GM12878 (cell line): ENCODE data around the gene CAST. TPM values are rescaled to one million over a fixed set of nuclear protein-coding genes. Genes with fewer than 3 reads are reported as not detected.

Experiments used
- ATAC-seq: fragments of 200-7000 bp; cut with Tn5 transposase; 3 replicates; pipeline ENCODE4 v1.9.1; 2020; ENCODE audit warnings: mild to moderate bottlenecking, moderate library complexity
- BruUV-seq: library from RNA; stranded (reverse); fragments of 400-500 nt; replicated peaks from 2 replicates; lab custom pipeline; 2021; lab: Mats Ljungman, UMichigan
- CTCF ChIA-PET: fragments of 300-600 bp; sonication (Branson Sonifier 250); formaldehyde crosslinking; extraction: SDS; loops from one replicate; lab custom pipeline; 2021; ENCODE audit warnings: inconsistent platforms; lab: Yijun Ruan, JAX
- POLR2A ChIA-PET: fragments of 350-600 bp; formaldehyde crosslinking; extraction: SDS; loops from one replicate; lab custom pipeline; 2021; ENCODE audit warnings: inconsistent platforms; lab: Charles Lee
- RAD21 ChIA-PET: fragments of 300-600 bp; sonication (Branson Sonifier 250); formaldehyde crosslinking; loops from one replicate; lab custom pipeline; 2023; ENCODE audit warnings: antibody characterized with exemption; ENCODE audit not compliant: unreplicated experiment; lab: Charles Lee
- SMC1A ChIA-PET: fragments of 300-600 bp; sonication (Branson Sonifier 250); formaldehyde crosslinking; loops from one replicate; lab custom pipeline; 2023; ENCODE audit not compliant: unreplicated experiment, uncharacterized antibody; lab: Charles Lee
- DNase-seq: peaks from one replicate; pipeline ENCODE4 v3.0.0-alpha.2; 2011; ENCODE audit warnings: low read depth, low spot score
- FAIRE-seq: peaks from 3 replicates; lab custom pipeline; 2011; peaks lifted over from hg19 to GRCh38; lab: Jason Lieb, UNC
- H2AFZ ChIP-seq: 2 replicates; pipeline ENCODE4 v1.6.0; 2011; ENCODE audit warnings: low read depth, low read length, control low read depth; ENCODE audit not compliant: control insufficient read depth
- H3K27ac ChIP-seq: 2 replicates; pipeline ENCODE4 v1.5.1; 2011; ENCODE audit warnings: control low read depth; ENCODE audit not compliant: control insufficient read depth, insufficient read depth
- H3K27me3 ChIP-seq, 2 experiments: replicated peaks in 1 of 2; 2 replicates each; pipeline versions ENCODE4 v1.6.0 to v1.6.1; 2011; ENCODE audit warnings: low read length in 1 of 2; ENCODE audit not compliant: control insufficient read depth in 2 of 2, insufficient read depth in 2 of 2
- H3K36me3 ChIP-seq, 2 experiments: 2 replicates each; pipeline ENCODE4 v1.5.1; 2011; ENCODE audit warnings: low read length in 1 of 2; ENCODE audit not compliant: control insufficient read depth in 2 of 2, insufficient read depth in 2 of 2
- H3K4me1 ChIP-seq: 2 replicates; pipeline ENCODE4 v1.6.1; 2011; ENCODE audit warnings: mild to moderate bottlenecking, low read length, moderate library complexity, mixed read lengths; ENCODE audit not compliant: control insufficient read depth, insufficient read depth
- H3K4me2 ChIP-seq: 2 replicates; pipeline ENCODE4 v1.6.0; 2011; ENCODE audit warnings: control low read depth; ENCODE audit not compliant: control insufficient read depth, insufficient read depth
- H3K4me3 ChIP-seq: fragments of 200-600 bp; sonication (generic); 2 replicates; pipeline ENCODE4 v1.5.1; 2016
- H3K79me2 ChIP-seq: 2 replicates; pipeline ENCODE4 v1.6.0; 2011; ENCODE audit warnings: low read length; ENCODE audit not compliant: control insufficient read depth, insufficient read depth
- H3K9ac ChIP-seq: 2 replicates; pipeline ENCODE4 v1.8.0; 2011; ENCODE audit warnings: low read length, control low read depth, mixed read lengths; ENCODE audit not compliant: control insufficient read depth, insufficient read depth
- H3K9me3 ChIP-seq: replicated peaks from 3 replicates; pipeline ENCODE4 v1.5.1; 2011; ENCODE audit warnings: mild to moderate bottlenecking, low read length; ENCODE audit not compliant: control insufficient read depth, insufficient read depth
- H4K20me1 ChIP-seq: 2 replicates; pipeline ENCODE4 v1.6.0; 2011; ENCODE audit not compliant: control insufficient read depth, insufficient read depth
- BHLHE40 ChIP-seq, 2 experiments: fragments of 450-650 bp in 1 of 2; IDR thresholded peaks; 2 replicates each; pipeline ENCODE4 v1.6.1; 2011 to 2017; ENCODE audit warnings: low read depth in 2 of 2, borderline replicate concordance in 1 of 2, improper control_type of control experiment in 1 of 2, low read length in 1 of 2, mild to moderate bottlenecking in 1 of 2
- EED ChIP-seq: sonication (generic); IDR thresholded peaks from 2 replicates; pipeline ENCODE4 v1.6.1; 2016; ENCODE audit warnings: antibody characterized with exemption, low read depth
- EGR1 ChIP-seq, 2 experiments: IDR thresholded peaks; 1 replicate in 1 of 2; 2 replicates in 1 of 2; pipeline ENCODE4 v1.6.1; 2011 to 2012; ENCODE audit warnings: low read depth in 2 of 2, low read length in 2 of 2, borderline replicate concordance in 1 of 2, mild to moderate bottlenecking in 1 of 2, moderate library complexity in 1 of 2
- HSF1 ChIP-seq: fragments of 150-350 bp; IDR thresholded peaks from 2 replicates; pipeline ENCODE4 v1.6.1; 2014; ENCODE audit warnings: mild to moderate bottlenecking, low read depth, low read length
- MEF2B ChIP-seq: fragments of 450-650 bp; IDR thresholded peaks from 2 replicates; pipeline ENCODE4 v1.6.1; 2018; ENCODE audit warnings: mild to moderate bottlenecking, moderate library complexity; ENCODE audit not compliant: partially characterized antibody, poor library complexity, severe bottlenecking
- NR2C1 ChIP-seq: fragments of 450-650 bp; IDR thresholded peaks from 2 replicates; pipeline ENCODE4 v1.6.1; 2017; ENCODE audit warnings: antibody characterized with exemption, mild to moderate bottlenecking, moderate library complexity
- PBX3 ChIP-seq: IDR thresholded peaks from 2 replicates; pipeline ENCODE4 v1.6.1; 2011; ENCODE audit warnings: mild to moderate bottlenecking, low read depth, low read length, moderate library complexity; ENCODE audit not compliant: insufficient replicate concordance
- POLR2A ChIP-seq: IDR thresholded peaks from 2 replicates; pipeline ENCODE4 v1.6.1; 2011; ENCODE audit warnings: low read depth, mild to moderate bottlenecking, low read length
- SIN3A ChIP-seq: IDR thresholded peaks from 2 replicates; pipeline ENCODE4 v1.6.1; 2012; ENCODE audit warnings: low read depth, low read length, improper control_type of control experiment
- ZNF384 ChIP-seq: IDR thresholded peaks from 2 replicates; pipeline ENCODE4 v1.6.1; 2012; ENCODE audit warnings: low read depth, mild to moderate bottlenecking, low read length, improper control_type of control experiment, borderline replicate concordance
- WGBS: methylation state at CpG from one replicate; pipeline ENCODE4 v1.1.6; 2016; ENCODE audit warnings: low lambda C conversion rate; ENCODE audit not compliant: insufficient replicate concordance, insufficient coverage; ENCODE audit errors: missing lambda C conversion rate; 5-methylcytosine and 5-hydroxymethylcytosine counted together
- in situ Hi-C: fragments of 300-500 bp; cut with MboI; formaldehyde crosslinking; loops from 9 replicates; pipeline ENCODE4 v1.14.3; 2018; ENCODE audit warnings: mixed read lengths
- intact Hi-C: fragments of 100-400 bp; cut with micrococcal nuclease; formaldehyde crosslinking; loops from one replicate; pipeline ENCODE4 v1.14.2; 2022; ENCODE audit not compliant: unreplicated experiment
- polyA plus RNA-seq, 11 experiments: library from polyadenylated mRNA; depleted of rRNA in 4 of 11; unstranded in 6 of 11; stranded (reverse) in 5 of 11; fragments of >200 nt; fragmentation: Nextera tagmentation in 4 of 11; fragmentation: Illumina TruSeq in 1 of 11; extraction: Ambion mirVana in 4 of 11; extraction: Trizol in 1 of 11; gene quantifications; 1 replicate in 1 of 11; 2 replicates in 10 of 11; pipeline versions ENCODE4 v1.2.1 to v1.2.3, GENCODE V29; 2011 to 2016; ENCODE audit warnings: inconsistent platforms in 2 of 11, missing spikeins in 2 of 11, low read depth in 1 of 11
- total RNA-seq, 4 experiments: library from RNA; depleted of rRNA in 3 of 4; stranded (reverse); fragments of >200 nt in 3 of 4; fragmentation: Illumina TruSeq in 1 of 4; extraction: Trizol in 1 of 4; gene quantifications; 2 replicates each; pipeline versions ENCODE4 v1.2.1 to v1.2.3, GENCODE V29; 2013 to 2021
- TF ChIP-seq, protein P1 (sequence below): fragments of 450-650 bp; formaldehyde crosslinking; IDR thresholded peaks from 2 replicates; pipeline ENCODE4 v1.4.0; 2020; ENCODE audit warnings: mild to moderate bottlenecking, moderate library complexity
- TF ChIP-seq, protein P2 (sequence below): fragments of 450-650 bp; IDR thresholded peaks from 2 replicates; pipeline ENCODE4 v1.6.1; 2017; ENCODE audit warnings: mild to moderate bottlenecking, low read depth, inconsistent platforms; ENCODE audit not compliant: poor library complexity, severe bottlenecking

Gene CAST
- total and polyA plus RNA-seq, 10 of the 15 experiments (the other 5 are each of a cell fraction or from before 2014, with no cell fraction given), result 31.7 to 140 (median 68.5) TPM

DNA sequence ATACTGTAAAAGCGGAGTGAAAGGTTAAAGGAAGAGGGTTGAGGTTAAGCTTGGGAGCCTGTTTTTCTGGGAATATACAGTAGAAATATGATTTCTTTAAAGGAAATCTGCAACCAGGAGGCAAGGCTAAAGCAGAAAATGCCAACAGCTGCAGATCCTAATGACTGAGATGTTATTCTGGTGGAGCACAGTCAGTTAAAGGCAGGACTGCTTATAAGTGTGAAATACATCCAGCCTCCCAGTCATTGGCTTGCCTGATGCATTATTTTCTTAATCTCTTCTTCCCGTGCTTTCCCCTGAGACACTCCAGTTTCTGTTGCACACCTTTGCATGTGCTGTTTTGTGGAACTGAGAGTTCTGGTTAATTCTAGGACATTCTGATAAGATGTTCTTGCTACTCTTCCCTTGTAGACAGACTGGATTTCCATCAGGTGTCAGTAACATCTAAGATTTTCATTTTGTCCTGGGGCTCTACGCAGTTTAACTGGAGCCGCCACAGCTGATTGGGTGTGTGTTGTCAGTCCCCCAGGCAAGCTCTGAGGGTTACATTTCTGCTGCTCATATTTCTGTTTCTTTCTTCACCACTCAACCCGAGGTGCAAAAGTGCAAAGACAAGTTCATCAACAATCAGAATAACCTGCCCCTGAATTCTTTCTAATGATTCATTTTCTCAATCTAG is 44.4 kb downstream of the CAST start:
- CTCF ChIA-PET, result interaction anchor here (1.3 kb wide), 1 partner anchor 94 kb away, joined by 4 read pairs; no protein-coding TSS in a partner anchor
- no TSS peak for BruUV-seq
- in situ Hi-C loops, result no loop called here
- Histone ChIP-seq H3K9me3 (no peaks in the 10 kb centered on the region), H3K4me2 (no peak overlapping the region), H3K36me3 (no peaks in the 10 kb centered on the region), H3K27ac (no peak overlapping the region), H3K4me3 (no peak overlapping the region), H2AFZ (no peak overlapping the region), H4K20me1 (no peaks in the 10 kb centered on the region), H3K4me1 (peaks cover 8% of the 10 kb centered on the region; the same call in 1 of the 2 replicates), H3K9ac (no peak overlapping the region), H3K27me3 (no peaks in the 10 kb centered on the region), H3K79me2 (no peaks in the 10 kb centered on the region; the same call in none of the 2 replicates)
- intact Hi-C loops, result no loop called here
- SMC1A ChIA-PET, result interaction anchor here (0.7 to 1.7 kb wide), 5 partner anchors 9 to 92 kb away, joined by 3 to 4 read pairs (median 3); partner anchors contain the start of gene CAST
- POLR2A ChIA-PET, result no interaction called here
- no peak for DNase-seq
- WGBS, result 72% methylated on average over 5 of the region's 5 CpGs
- RAD21 ChIA-PET, result interaction anchor here (1.4 kb wide), 1 partner anchor 92 kb away, joined by 5 read pairs; no protein-coding TSS in a partner anchor
- no peak; the same call in 2 of the 3 replicates for ATAC-seq
- FAIRE-seq, result no peak
- TF ChIP-seq POLR2A (no peak), HSF1 (peak; percentile 83; the same call in 1 of the 2 replicates), BHLHE40 (IDR thresholded peaks at IDR 0.05; ENCODE audit: borderline replicate concordance in 1 of 2, low read depth in 2 of 2, low read length in 1 of 2) (peak in 1 of 2 experiments; percentile 43; a peak in 1 of 4 replicates), EGR1 (IDR thresholded peaks at IDR 0.05; ENCODE audit: borderline replicate concordance in 1 of 2, low read depth in 2 of 2, low read length in 2 of 2) (no peak), ZNF384 (no peak), SIN3A (no peak), EED (peak; percentile 42; the same call in 1 of the 2 replicates), MEF2B (peak; percentile 31), PBX3 (no peak), NR2C1 (no peak)
- TF ChIP-seq, protein P1, sequence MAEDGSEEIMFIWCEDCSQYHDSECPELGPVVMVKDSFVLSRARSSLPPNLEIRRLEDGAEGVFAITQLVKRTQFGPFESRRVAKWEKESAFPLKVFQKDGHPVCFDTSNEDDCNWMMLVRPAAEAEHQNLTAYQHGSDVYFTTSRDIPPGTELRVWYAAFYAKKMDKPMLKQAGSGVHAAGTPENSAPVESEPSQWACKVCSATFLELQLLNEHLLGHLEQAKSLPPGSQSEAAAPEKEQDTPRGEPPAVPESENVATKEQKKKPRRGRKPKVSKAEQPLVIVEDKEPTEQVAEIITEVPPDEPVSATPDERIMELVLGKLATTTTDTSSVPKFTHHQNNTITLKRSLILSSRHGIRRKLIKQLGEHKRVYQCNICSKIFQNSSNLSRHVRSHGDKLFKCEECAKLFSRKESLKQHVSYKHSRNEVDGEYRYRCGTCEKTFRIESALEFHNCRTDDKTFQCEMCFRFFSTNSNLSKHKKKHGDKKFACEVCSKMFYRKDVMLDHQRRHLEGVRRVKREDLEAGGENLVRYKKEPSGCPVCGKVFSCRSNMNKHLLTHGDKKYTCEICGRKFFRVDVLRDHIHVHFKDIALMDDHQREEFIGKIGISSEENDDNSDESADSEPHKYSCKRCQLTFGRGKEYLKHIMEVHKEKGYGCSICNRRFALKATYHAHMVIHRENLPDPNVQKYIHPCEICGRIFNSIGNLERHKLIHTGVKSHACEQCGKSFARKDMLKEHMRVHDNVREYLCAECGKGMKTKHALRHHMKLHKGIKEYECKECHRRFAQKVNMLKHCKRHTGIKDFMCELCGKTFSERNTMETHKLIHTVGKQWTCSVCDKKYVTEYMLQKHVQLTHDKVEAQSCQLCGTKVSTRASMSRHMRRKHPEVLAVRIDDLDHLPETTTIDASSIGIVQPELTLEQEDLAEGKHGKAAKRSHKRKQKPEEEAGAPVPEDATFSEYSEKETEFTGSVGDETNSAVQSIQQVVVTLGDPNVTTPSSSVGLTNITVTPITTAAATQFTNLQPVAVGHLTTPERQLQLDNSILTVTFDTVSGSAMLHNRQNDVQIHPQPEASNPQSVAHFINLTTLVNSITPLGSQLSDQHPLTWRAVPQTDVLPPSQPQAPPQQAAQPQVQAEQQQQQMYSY (CRISPR knock-in tag), result no peak
- TF ChIP-seq, protein P2, sequence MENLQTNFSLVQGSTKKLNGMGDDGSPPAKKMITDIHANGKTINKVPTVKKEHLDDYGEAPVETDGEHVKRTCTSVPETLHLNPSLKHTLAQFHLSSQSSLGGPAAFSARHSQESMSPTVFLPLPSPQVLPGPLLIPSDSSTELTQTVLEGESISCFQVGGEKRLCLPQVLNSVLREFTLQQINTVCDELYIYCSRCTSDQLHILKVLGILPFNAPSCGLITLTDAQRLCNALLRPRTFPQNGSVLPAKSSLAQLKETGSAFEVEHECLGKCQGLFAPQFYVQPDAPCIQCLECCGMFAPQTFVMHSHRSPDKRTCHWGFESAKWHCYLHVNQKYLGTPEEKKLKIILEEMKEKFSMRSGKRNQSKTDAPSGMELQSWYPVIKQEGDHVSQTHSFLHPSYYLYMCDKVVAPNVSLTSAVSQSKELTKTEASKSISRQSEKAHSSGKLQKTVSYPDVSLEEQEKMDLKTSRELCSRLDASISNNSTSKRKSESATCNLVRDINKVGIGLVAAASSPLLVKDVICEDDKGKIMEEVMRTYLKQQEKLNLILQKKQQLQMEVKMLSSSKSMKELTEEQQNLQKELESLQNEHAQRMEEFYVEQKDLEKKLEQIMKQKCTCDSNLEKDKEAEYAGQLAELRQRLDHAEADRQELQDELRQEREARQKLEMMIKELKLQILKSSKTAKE, result no peak
